Naive thymus-derived CD4-positive, alpha-beta T cell (primary cell): ENCODE data around the gene S100A8. TPM values are rescaled to one million over a fixed set of nuclear protein-coding genes. Genes with fewer than 3 reads are reported as not detected.

Source experiments
- ATAC-seq: fragments of 150-1000 bp; cut with Tn5 transposase; 2 replicates; pipeline ENCODE4 v1.10.0; 2021; ENCODE audit warnings: mild to moderate bottlenecking, moderate library complexity
- CTCF ChIA-PET: fragments of 350-600 bp; sonication (Branson Sonifier 250); formaldehyde crosslinking; loops from one replicate; lab custom pipeline; 2021; ENCODE audit warnings: antibody characterized with exemption; lab: Charles Lee
- POLR2A ChIA-PET: fragments of 350-600 bp; sonication (Branson Sonifier 250); formaldehyde crosslinking; loops from one replicate; lab custom pipeline; 2021; ENCODE audit warnings: antibody characterized with exemption, inconsistent platforms; lab: Charles Lee
- DNase-seq, 9 donors: peaks; one replicate each; pipeline versions ENCODE4 v3.0.0 to v3.0.0-alpha.2; 2020 to 2022; ENCODE audit warnings: mixed read lengths in 1 of 9
- H3K27ac ChIP-seq: one replicate; pipeline ENCODE4 v1.7.0; 2013; ENCODE audit warnings: mild to moderate bottlenecking, low read depth, low read length, moderate library complexity
- H3K27me3 ChIP-seq, 2 donors: one replicate each; pipeline ENCODE4 v1.7.0; 2013; ENCODE audit warnings: low read length in 2 of 2, mild to moderate bottlenecking in 2 of 2, moderate library complexity in 2 of 2; ENCODE audit not compliant: control insufficient read depth in 2 of 2, insufficient read depth in 2 of 2
- H3K36me3 ChIP-seq, 3 experiments: 1 replicate in 2 of 3; 2 replicates in 1 of 3; pipeline ENCODE4 v1.7.0; 2013; ENCODE audit warnings: low read length in 3 of 3, mild to moderate bottlenecking in 3 of 3, moderate library complexity in 1 of 3; ENCODE audit not compliant: insufficient read depth in 3 of 3, control insufficient read depth in 2 of 3
- H3K4me1 ChIP-seq, 2 donors: one replicate each; pipeline ENCODE4 v1.7.0; 2013; ENCODE audit warnings: low read length in 2 of 2, mild to moderate bottlenecking in 2 of 2, moderate library complexity in 1 of 2; ENCODE audit not compliant: control insufficient read depth in 2 of 2, insufficient read depth in 2 of 2
- H3K4me3 ChIP-seq: 2 replicates; pipeline ENCODE4 v1.7.0; 2013; ENCODE audit warnings: mild to moderate bottlenecking, low read length
- H3K9me3 ChIP-seq, 3 experiments: 1 replicate in 2 of 3; 2 replicates in 1 of 3; pipeline ENCODE4 v1.7.0; 2013; ENCODE audit warnings: low read length in 3 of 3; ENCODE audit not compliant: control insufficient read depth in 2 of 3
- H3K27ac Mint-ChIP-seq, 9 donors: one replicate each; pipeline ENCODE4 v1.8.0; 2020 to 2022; ENCODE audit warnings: mixed read lengths in 9 of 9, mild to moderate bottlenecking in 8 of 9, moderate library complexity in 5 of 9, inconsistent platforms in 2 of 9
- H3K27me3 Mint-ChIP-seq, 5 donors: one replicate each; pipeline ENCODE4 v1.8.0; 2021 to 2022; ENCODE audit warnings: mixed read lengths in 5 of 5, mild to moderate bottlenecking in 1 of 5
- H3K36me3 Mint-ChIP-seq, 5 donors: one replicate each; pipeline ENCODE4 v1.8.0; 2020 to 2022; ENCODE audit warnings: mixed read lengths in 5 of 5, mild to moderate bottlenecking in 3 of 5, inconsistent platforms in 1 of 5
- H3K4me1 Mint-ChIP-seq, 7 donors: one replicate each; pipeline ENCODE4 v1.8.0; 2020 to 2022; ENCODE audit warnings: mixed read lengths in 7 of 7, mild to moderate bottlenecking in 3 of 7, inconsistent platforms in 1 of 7
- H3K4me3 Mint-ChIP-seq, 10 donors: one replicate each; pipeline ENCODE4 v1.8.0; 2020 to 2022; ENCODE audit warnings: mild to moderate bottlenecking in 10 of 10, mixed read lengths in 10 of 10, moderate library complexity in 6 of 10, inconsistent platforms in 2 of 10
- H3K9me3 Mint-ChIP-seq, 11 donors: one replicate each; pipeline ENCODE4 v1.8.0; 2020 to 2022; ENCODE audit warnings: mixed read lengths in 11 of 11, mild to moderate bottlenecking in 4 of 11, inconsistent platforms in 1 of 11, moderate library complexity in 1 of 11
- intact Hi-C, 2 donors: fragments of 100-400 bp; cut with micrococcal nuclease; formaldehyde crosslinking; loops; one replicate each; pipeline ENCODE4 v1.15.1; 2023
- polyA plus RNA-seq, 2 donors: library from polyadenylated mRNA; unstranded; fragments of 300-500 nt; fragmentation: Illumina TruSeq; gene quantifications; one replicate each; pipeline ENCODE4 v1.2.3, GENCODE V29; 2021
- total RNA-seq, 6 experiments: library from RNA in 5 of 6; stranded (reverse) in 5 of 6; gene quantifications; 1 replicate in 5 of 6; 2 replicates in 1 of 6; pipeline ENCODE4 v1.2.3 and lab custom pipeline; 2021 to 2026

S100A8 gene
- total and polyA plus RNA-seq, 7 experiments from 2014 or later, result 1.3 to 1,624 (median 6.7) TPM; not detected in 1

- Histone ChIP-seq H3K27me3 (no peaks in the 10 kb centered on the region), H3K4me3 (no peak overlapping the region), H3K27ac (no peak overlapping the region), H3K4me1 (peaks cover 0 to 16% of the 10 kb centered on the region in 2 donors), H3K36me3 (no peaks in the 10 kb centered on the region), H3K9me3 (no peaks in the 10 kb centered on the region)
- ChIA-PET CTCF (interaction anchor here (0.6 to 6.2 kb wide), 3 partner anchors 11 to 786 kb away, joined by 3 to 51 read pairs (median 5); no protein-coding TSS in a partner anchor), POLR2A (interaction anchor here (0.5 kb wide), 1 partner anchor 178 kb away, joined by 3 read pairs; the partner anchor contains the start of gene S100A6)
- intact Hi-C loops, result loop anchor here in 1 of 2 donors (10.0 kb wide), 1 partner anchor 278 kb away; the partner anchor contains the start of gene CHTOP
- DNase-seq (no peak), ATAC-seq (peak; percentile 64)
- Mint-ChIP-seq H3K9me3 (no peaks in the 10 kb centered on the region), H3K4me3 (peak overlapping the region in 8 of 10 donors; percentile 5 to 60 (median 44)), H3K27ac (peak overlapping the region in 6 of 9 donors; percentile 10 to 83 (median 27)), H3K4me1 (peaks cover 16 to 26% (median 24%) of the 10 kb centered on the region in 7 donors), H3K36me3 (peaks cover 0 to 6% (median 0%) of the 10 kb centered on the region in 5 donors), H3K27me3 (peaks cover 0 to 4% (median 0%) of the 10 kb centered on the region in 5 donors)
Observed at GRCh38 chr1:153357076-153357852, 33.6 kb downstream of the S100A8 start.

- peaks cover 0 to 6% (median 0%) of the 10 kb centered on the region in 5 donors for H3K36me3 Mint-ChIP-seq
- H3K9me3 Mint-ChIP-seq, result no peaks in the 10 kb centered on the region
- Histone ChIP-seq H3K4me3 (no peak overlapping the region), H3K4me1 (peaks cover 0 to 16% of the 10 kb centered on the region in 2 donors), H3K27ac (no peak overlapping the region), H3K27me3 (no peaks in the 10 kb centered on the region), H3K9me3 (no peaks in the 10 kb centered on the region), H3K36me3 (no peaks in the 10 kb centered on the region)
- CTCF ChIA-PET, result interaction anchor here (6.2 kb wide), 1 partner anchor 137 kb away, joined by 51 read pairs; no protein-coding TSS in a partner anchor
- peaks cover 0 to 4% (median 0%) of the 10 kb centered on the region in 5 donors for H3K27me3 Mint-ChIP-seq
- POLR2A ChIA-PET, result interaction anchor here (0.5 kb wide), 1 partner anchor 179 kb away, joined by 3 read pairs; the partner anchor contains the start of gene S100A6
- peaks cover 16 to 26% (median 24%) of the 10 kb centered on the region in 7 donors for H3K4me1 Mint-ChIP-seq
- intact Hi-C loops, result loop anchor here in 1 of 2 donors (10.0 kb wide), 1 partner anchor 278 kb away; the partner anchor contains the start of gene CHTOP
- peak overlapping the region in 4 of 9 donors; percentile 29 to 72 (median 44) for H3K27ac Mint-ChIP-seq
- peak overlapping the region in 1 of 10 donors; percentile 4 for H3K4me3 Mint-ChIP-seq
- DNase-seq (no peak), ATAC-seq (no peak)
Observed at GRCh38 chr1:153356392-153357075, 34.3 kb downstream of the S100A8 start.

GRCh38 chr1:153355445-153356071, 35.3 kb downstream of the S100A8 start:
- no peak overlapping the region for H3K27ac ChIP-seq
- DNase-seq (peak in 7 of 9 donors; percentile 12 to 47 (median 32)), ATAC-seq (peak; percentile 71)
- Mint-ChIP-seq H3K4me3 (no peak overlapping the region), H3K9me3 (no peaks in the 10 kb centered on the region), H3K36me3 (no peaks in the 10 kb centered on the region), H3K27me3 (peaks cover 0 to 10% (median 4%) of the 10 kb centered on the region in 5 donors), H3K4me1 (peaks cover 16 to 26% (median 24%) of the 10 kb centered on the region in 7 donors), H3K27ac (peak overlapping the region in 1 of 9 donors; percentile 66)
- no peaks in the 10 kb centered on the region for H3K27me3 ChIP-seq
- ChIA-PET POLR2A (no interaction called here), CTCF (interaction anchor here (0.6 to 6.2 kb wide), 2 partner anchors 138 to 242 kb away, joined by 7 to 51 read pairs; no protein-coding TSS in a partner anchor)
- peaks cover 0 to 16% of the 10 kb centered on the region in 2 donors for H3K4me1 ChIP-seq
- intact Hi-C loops, result loop anchor here in 1 of 2 donors (10.0 kb wide), 1 partner anchor 279 kb away; the partner anchor contains the start of gene CHTOP
- H3K4me3 ChIP-seq, result no peak overlapping the region
- no peaks in the 10 kb centered on the region for H3K36me3 ChIP-seq
- H3K9me3 ChIP-seq, result no peaks in the 10 kb centered on the region

GRCh38 chr1:153354515-153355193, 36.2 kb downstream of the S100A8 start:
- H3K36me3 Mint-ChIP-seq, result no peaks in the 10 kb centered on the region
- ATAC-seq, result no peak
- peaks cover 16 to 26% (median 24%) of the 10 kb centered on the region in 7 donors for H3K4me1 Mint-ChIP-seq
- ChIA-PET CTCF (interaction anchor here (0.6 to 6.2 kb wide), 2 partner anchors 139 to 243 kb away, joined by 7 to 51 read pairs; no protein-coding TSS in a partner anchor), POLR2A (no interaction called here)
- intact Hi-C loops, result loop anchor here in 1 of 2 donors (10.0 kb wide), 1 partner anchor 280 kb away; the partner anchor contains the start of gene CHTOP
- H3K9me3 ChIP-seq, result no peaks in the 10 kb centered on the region
- no peaks in the 10 kb centered on the region for H3K9me3 Mint-ChIP-seq
- no peak for DNase-seq
- H3K4me3 Mint-ChIP-seq, result no peak overlapping the region
- H3K4me1 ChIP-seq, result peaks cover 0 to 16% of the 10 kb centered on the region in 2 donors
- H3K27me3 ChIP-seq, result no peaks in the 10 kb centered on the region
- H3K27me3 Mint-ChIP-seq, result peaks cover 0 to 16% (median 6%) of the 10 kb centered on the region in 5 donors
- no peaks in the 10 kb centered on the region for H3K36me3 ChIP-seq
- H3K27ac Mint-ChIP-seq, result peak overlapping the region in 1 of 9 donors; percentile 65
- H3K27ac ChIP-seq, result no peak overlapping the region
- H3K4me3 ChIP-seq, result no peak overlapping the region

GRCh38 chr1:153353226-153353947, 37.5 kb downstream of the S100A8 start:
- no peaks in the 10 kb centered on the region for H3K36me3 ChIP-seq
- intact Hi-C loops, result loop anchor here (2.0 to 10.0 kb wide), 3 partner anchors 51 to 395 kb away; partner anchors contain the start of gene CHTOP (in 1 of the 2)
- ATAC-seq, result no peak
- H3K27me3 ChIP-seq, result no peaks in the 10 kb centered on the region
- no peak overlapping the region for H3K4me3 ChIP-seq
- no peaks in the 10 kb centered on the region for H3K9me3 ChIP-seq
- no peak overlapping the region for H3K27ac ChIP-seq
- H3K4me3 Mint-ChIP-seq, result no peak overlapping the region
- POLR2A ChIA-PET, result no interaction called here
- H3K4me1 ChIP-seq, result peaks cover 0 to 14% of the 10 kb centered on the region in 2 donors
- CTCF ChIA-PET, result interaction anchor here (0.5 to 6.2 kb wide), 2 partner anchors 11 to 140 kb away, joined by 4 to 51 read pairs; no protein-coding TSS in a partner anchor
- H3K36me3 Mint-ChIP-seq, result no peaks in the 10 kb centered on the region
- no peak overlapping the region for H3K27ac Mint-ChIP-seq
- no peaks in the 10 kb centered on the region for H3K9me3 Mint-ChIP-seq
- peaks cover 6 to 21% (median 10%) of the 10 kb centered on the region in 5 donors for H3K27me3 Mint-ChIP-seq
- DNase-seq, result no peak
- H3K4me1 Mint-ChIP-seq, result peaks cover 13 to 24% (median 24%) of the 10 kb centered on the region in 7 donors
